ENCODE measurements around the gene THEMIS.

DNA sequence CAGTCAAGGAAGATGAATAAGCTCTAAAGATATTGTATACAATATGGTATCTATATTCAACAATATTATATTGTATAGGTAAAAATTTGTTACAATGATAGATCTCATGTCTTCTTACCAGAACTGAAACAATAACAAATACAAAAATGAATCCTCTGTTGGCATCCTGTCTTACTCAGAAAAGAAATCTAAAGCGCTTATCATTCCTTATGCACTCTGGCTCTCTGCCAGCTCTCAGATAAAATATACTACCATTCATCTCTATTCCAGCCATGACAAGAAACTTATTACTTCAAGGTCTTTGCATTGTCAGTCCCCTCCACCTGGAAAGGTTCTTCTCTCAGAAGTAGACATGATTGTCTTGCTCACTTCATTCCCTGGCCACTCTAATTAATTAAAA is 138.6 kb downstream of the THEMIS start:
- TF ChIP-seq, protein P1, sequence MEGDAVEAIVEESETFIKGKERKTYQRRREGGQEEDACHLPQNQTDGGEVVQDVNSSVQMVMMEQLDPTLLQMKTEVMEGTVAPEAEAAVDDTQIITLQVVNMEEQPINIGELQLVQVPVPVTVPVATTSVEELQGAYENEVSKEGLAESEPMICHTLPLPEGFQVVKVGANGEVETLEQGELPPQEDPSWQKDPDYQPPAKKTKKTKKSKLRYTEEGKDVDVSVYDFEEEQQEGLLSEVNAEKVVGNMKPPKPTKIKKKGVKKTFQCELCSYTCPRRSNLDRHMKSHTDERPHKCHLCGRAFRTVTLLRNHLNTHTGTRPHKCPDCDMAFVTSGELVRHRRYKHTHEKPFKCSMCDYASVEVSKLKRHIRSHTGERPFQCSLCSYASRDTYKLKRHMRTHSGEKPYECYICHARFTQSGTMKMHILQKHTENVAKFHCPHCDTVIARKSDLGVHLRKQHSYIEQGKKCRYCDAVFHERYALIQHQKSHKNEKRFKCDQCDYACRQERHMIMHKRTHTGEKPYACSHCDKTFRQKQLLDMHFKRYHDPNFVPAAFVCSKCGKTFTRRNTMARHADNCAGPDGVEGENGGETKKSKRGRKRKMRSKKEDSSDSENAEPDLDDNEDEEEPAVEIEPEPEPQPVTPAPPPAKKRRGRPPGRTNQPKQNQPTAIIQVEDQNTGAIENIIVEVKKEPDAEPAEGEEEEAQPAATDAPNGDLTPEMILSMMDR (IDR thresholded peaks at IDR 0.05; ENCODE audit: borderline replicate concordance, extremely low read depth, low read length, poor library complexity, severe bottlenecking): no peak
- no peak for TF ChIP-seq EZH2 (IDR thresholded peaks at IDR 0.05; ENCODE audit: borderline replicate concordance, low read depth, low read length, severe bottlenecking)

All from DND-41 (cell line).